GM12873 (cell line): Measurements from ENCODE around the gene DBH.

Experiments used
- TF ChIP-seq, protein P1 (sequence below): IDR thresholded peaks from 2 replicates; pipeline ENCODE4 v1.5.1; 2012; ENCODE audit warnings: low read depth, mild to moderate bottlenecking, moderate library complexity, low read length, control low read depth; ENCODE audit not compliant: insufficient read depth; ENCODE audit errors: missing control alignments

The DBH gene

DNA sequence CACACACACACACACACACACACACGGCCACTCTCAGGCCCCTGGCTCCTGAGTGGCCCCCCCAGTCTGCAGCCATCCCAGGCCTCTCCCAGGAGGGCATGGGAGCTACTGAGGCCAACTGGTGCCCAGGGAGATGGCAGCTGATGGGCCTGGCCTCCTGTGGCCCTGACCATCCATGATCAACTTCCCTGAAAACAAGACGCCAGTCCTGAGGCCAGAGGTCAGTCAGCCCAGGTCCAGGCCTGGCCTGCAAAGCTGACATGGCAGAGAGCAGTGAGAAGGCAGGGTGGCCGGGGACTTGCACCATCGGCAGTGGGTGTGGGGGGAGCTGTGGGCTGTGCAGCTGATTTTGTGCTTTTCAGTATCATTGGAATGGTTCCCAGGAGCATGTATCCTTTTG lies 55.0 kb downstream of the DBH start:
- TF ChIP-seq, protein P1, sequence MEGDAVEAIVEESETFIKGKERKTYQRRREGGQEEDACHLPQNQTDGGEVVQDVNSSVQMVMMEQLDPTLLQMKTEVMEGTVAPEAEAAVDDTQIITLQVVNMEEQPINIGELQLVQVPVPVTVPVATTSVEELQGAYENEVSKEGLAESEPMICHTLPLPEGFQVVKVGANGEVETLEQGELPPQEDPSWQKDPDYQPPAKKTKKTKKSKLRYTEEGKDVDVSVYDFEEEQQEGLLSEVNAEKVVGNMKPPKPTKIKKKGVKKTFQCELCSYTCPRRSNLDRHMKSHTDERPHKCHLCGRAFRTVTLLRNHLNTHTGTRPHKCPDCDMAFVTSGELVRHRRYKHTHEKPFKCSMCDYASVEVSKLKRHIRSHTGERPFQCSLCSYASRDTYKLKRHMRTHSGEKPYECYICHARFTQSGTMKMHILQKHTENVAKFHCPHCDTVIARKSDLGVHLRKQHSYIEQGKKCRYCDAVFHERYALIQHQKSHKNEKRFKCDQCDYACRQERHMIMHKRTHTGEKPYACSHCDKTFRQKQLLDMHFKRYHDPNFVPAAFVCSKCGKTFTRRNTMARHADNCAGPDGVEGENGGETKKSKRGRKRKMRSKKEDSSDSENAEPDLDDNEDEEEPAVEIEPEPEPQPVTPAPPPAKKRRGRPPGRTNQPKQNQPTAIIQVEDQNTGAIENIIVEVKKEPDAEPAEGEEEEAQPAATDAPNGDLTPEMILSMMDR: no peak

DNA sequence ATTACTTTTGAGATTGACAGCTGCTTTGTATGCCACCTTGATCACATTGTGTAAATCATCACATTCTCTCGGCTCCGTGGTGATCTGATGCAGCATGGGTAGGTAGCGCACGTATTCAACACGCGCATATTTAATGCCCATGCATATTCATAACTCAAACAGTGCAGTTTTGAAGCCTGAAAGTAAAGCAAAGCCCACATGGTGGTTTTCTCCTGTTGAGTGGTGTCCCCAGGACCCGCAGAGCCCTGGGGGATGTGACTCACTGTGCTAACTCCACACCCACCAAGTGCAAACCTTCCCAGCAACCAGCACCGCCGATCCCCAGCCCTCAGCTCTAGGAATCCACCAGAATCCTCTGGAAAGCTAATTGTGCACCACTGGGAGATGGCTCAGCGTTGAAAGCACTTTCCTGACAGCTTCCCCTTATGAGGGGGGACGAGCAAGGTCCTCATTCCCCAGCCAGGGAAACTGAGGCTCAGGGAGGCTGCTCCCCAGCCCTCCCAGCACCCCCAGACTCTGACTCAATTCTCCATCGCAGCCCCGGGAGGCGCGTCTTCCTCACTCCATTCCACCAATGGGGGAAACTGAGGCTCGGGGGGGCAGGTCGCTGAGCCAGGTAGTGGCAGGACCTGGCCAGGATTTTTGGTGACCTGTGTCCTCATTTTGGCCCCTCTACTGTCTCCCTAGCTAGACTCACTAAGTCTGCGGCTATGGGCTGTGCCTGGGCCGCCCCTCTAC lies 55.6 kb downstream of the DBH start:
- TF ChIP-seq, protein P1: no peak

DNA sequence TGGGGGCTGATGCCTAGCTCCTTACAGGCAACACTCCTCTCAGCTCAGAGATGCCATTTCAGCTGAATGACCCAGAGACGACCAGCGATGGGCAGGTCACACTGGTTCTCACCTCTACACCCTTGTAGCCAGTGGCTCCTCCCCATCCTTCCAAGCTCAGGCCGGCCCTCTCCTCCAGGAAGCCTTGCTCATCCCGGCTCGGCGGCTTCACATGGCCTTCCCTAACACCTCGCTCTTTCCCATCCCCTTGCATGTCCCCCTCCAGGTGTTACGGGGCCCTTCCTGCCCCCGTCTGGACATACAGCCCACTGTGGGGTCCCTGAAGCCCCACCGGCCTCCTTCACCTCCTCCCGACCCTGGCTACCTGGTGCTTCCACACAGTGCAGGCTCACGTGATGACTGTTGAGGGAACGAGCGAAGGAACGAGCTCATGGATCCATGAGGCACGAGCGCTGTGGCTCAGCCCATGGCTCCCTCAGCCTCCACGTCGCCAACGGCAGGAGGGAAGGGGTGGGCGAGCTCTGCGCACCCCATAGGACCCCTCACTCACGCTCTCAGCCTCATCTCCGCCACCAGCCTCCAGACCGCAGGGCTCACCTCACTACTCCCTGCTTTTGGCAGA lies 56.3 kb downstream of the DBH start:
- TF ChIP-seq, protein P1: no peak

DNA sequence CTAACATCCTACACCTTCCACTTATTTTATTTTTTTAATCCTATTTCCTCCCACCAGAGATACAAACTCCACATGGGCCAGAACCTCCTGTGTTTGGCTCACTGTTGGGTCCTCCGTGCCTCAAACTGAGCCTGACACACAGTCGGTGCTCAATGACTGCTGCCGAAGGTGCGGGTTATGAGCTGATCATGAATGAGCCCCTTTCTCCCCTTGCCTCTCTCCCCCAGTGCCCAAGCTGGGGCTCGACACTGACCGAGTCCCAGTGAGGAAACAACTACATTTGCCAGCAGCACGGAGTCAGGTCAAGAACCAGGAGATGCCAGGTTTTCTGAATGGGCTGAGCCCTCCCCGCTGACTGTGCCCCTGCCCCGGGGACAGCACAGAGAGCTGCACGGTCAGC lies 57.0 kb downstream of the DBH start:
- TF ChIP-seq, protein P1: no peak

DNA sequence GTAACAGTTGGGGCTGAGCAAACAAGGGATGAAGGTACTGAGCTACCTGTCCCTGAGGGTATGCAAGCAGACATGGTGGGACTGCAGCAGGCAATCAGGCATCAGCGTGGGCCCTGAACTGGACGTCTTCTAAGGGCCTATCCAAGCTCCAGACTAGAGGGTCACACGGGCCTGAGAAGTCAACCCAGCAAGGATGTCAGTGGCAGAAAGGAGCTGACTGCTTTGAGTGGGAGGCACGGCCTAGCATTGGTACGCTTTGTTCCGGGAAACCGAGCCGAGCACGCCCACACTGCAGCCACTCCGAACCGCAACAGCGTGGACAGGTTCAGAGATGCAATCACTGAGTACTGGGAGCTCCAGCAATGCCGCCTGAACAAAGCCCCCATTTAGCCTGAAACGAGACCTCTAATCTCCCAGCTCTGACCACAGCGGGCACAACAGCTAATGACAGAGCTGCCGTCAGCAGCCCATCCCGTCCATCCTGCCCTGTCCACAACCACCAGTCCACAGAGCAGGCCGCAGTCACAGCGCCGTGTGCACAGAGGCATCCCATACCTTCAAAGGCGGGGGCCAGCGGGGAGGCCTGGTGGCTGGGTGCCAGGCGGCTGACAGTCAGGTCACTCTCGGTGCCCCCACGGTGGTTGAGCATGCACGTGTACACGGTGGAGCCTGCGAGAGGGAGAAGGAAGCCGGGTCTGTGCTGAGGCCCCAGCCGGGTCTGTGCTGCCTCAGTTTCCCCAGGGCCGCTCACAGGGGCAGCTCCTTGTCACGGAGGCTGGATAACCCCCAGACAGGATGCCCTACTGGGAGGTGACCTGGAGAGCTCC lies 57.8 kb downstream of the DBH start:
- TF ChIP-seq, protein P1: no peak

DNA sequence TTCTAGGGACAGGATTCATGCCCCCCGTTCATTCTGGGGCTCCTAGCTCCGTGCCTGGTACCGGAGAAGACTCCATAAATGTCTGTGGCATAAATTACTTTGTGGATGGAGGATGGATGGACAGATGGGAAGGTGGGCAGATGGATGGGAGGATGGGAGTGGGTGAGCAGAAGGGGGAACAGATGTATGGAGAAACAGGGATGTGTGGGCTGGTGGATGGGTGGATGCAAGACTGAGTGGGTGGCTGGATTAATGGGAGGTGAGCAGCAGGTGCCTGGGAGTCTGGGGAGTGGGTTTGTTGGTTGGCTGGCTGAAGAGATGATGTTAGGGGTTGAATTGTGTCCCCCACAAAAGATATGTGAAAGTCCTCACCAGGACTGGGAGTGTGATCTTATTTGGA lies 58.5 kb downstream of the DBH start:
- TF ChIP-seq, protein P1: no peak

- TF ChIP-seq, protein P1: no peak
These were observed 59.9 kb downstream of the DBH start for GRCh38 chr9:133696071-133696472.
